Activated gamma-delta T cell treated with Interleukin-2 at 50 U/mL for 16 hours (primary cell): ENCODE results near the gene RPL14.
"Not testable (repeated sequence)": the region's sequence is repeated elsewhere in the genome, so short reads cannot be mapped to it uniquely, and the experiment has no call there.

ENCODE experiments used
- DNase-seq: peaks from one replicate; pipeline ENCODE4 v3.0.0-alpha.2; 2020

RPL14 gene

DNA sequence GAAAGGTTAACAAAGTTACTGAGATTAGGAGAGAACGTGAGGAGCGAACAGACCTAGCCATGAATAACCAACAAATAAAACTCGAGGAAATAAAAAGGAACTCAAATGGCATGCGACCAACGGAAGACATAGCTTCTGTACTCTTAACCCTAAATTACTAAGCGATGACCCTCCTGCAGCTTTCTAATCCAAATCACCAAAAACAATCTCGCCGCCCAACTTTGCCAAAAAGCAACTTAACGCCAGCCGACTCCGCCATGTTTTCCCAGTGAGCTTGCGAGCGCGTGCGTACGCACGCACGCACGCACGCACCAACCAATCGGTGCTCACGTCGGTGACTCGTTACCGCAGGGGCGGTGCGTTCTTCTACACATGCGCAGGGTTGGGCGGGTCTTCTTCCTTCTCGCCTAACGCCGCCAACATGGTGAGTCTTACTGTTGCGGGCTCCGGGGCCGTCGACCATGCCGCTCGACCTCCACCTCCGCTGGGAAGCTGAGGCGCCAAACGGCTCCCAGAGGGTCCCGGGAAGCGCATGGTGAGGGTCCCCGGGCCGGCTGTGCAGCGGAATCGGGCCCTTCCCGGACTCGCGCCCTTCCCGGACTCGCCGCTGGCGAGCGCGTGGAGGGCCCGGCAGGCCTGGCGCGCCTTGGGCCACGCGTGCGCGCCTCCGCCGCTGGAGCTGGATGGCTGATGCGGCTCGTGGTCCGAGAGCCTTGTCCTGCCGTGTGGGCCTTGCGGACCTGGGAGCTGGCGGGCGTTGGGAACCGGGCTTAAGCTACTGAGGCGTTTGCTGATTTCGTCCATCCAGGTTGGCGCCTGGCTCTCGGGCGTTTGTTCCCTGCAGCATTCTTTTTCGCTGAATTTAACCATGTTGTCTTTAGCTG, at the start of gene RPL14:
Gene RPL14 (plus strand): TSS at position 400 of the 884 bp plus-strand sequence. CDS start 133 bp downstream, at position 533.
- DNase-seq, result peak; percentile 95

DNA sequence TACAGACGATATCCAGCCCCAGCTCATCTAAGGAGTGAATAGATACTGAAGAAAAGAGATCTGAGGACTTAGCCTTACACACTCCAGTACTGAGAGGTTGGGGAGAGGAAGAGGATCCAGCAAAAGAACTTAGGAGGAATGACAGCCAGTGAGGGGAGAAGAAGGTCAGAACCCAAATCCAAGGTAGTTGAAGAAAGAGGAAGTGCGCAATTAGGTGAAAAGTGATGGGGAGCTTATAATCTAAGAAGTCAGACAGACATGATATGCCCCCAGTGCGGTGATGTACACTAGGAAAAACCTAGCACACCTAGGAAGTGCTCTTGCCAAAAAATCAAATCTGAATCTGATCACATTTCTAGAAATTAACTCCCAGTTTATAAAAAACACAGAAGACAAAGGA, 49.5 kb upstream of the RPL14 start:
- DNase-seq, result no peak

DNA sequence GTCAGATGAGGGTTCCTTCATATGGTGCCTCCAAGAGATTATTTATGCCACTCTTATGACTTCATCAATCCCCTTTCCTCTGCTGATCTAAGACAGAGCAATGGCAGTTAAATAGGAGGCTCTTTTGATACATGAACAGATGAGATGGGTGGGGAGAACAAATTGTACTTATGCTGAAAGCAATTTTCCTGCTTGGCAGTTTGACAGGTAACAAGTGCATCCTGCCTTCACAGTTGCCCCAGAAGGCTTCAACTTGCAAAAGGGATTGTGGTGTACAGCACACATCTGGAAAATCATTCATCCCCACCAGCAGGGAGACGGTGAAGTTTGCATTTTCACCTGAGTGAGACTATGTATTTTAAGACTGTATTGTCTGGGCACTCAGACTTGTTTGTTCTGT, 42.9 kb upstream of the RPL14 start:
- no peak for DNase-seq

DNA sequence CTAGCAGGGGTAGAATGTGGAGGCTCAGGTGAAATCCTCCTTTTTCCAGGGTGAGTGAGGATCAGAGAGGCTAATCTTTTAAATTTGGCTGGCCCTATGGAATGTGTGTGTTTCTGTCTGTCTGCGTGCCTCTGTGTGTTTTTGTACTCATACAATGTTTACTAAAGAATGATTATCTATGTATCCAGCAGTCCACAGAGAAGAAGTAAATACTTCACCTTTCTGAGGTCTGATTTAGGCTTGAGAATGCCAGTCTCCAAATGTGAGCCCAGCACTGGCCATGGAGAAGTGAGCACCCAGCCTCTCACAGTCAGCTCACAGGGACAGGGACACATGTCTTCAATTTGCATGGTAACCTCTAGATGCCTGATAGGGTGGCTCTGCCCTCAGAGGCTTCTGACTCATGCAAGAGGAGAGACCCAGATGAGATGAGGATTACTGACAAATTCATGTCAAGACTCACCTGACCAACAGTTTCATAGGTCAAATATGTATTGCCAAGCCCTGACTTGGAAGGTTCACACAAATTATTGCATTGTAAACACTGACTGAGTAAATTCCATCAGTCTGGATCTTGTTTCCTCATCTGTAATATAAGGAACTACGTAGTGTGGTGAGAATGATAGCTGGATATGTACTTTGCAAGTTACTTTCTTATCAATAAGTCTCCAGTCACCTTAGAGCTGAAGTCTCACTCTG, 39.1 kb upstream of the RPL14 start:
- no peak for DNase-seq

DNA sequence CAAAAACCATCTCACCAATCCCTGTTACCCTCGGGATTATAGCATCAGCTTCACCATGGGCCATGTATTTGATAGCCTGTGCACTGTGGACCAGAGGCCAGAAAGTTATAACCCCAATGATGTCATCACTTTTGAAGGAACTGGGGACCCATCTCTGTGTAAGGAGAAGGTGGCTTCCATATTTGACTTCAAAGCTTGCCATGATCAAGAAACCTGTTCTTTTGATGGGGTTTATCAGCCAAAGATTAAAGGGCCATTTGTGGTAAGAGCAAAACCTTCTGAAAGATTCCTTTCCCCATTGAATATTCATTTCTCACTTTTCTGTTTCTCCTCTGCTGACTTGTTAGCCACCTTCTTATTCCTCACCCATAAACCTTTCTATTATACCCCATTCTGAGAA, 34.3 kb upstream of the RPL14 start:
- no peak for DNase-seq

DNA sequence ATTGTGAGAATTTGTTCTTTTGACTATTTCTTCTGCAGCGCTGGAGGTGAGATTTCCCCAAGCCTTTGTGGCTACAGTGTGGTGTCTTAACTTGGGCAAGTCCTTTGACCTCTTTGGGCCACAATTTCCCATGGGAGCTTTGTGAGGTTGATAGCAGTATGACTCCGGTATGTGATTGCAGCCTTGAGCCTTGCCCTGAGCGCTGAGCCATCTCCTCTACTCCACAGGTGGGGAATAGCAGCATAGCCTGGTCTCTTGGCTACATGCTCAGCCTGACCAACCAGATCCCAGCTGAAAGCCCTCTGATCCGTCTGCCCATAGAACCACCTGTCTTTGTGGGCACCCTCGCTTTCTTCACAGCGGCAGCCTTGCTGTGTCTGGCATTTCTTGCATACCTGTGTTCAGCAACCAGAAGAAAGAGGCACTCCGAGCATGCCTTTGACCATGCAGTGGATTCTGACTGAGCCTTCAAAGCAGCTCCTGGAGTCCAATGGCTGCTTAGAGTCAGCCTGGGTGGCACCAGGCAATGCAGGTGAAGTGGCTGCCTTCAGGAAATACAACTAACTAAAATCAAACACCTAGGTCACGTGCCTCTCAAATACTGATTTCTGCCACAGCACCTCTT, 30.0 kb upstream of the RPL14 start:
- DNase-seq, result no peak

DNA sequence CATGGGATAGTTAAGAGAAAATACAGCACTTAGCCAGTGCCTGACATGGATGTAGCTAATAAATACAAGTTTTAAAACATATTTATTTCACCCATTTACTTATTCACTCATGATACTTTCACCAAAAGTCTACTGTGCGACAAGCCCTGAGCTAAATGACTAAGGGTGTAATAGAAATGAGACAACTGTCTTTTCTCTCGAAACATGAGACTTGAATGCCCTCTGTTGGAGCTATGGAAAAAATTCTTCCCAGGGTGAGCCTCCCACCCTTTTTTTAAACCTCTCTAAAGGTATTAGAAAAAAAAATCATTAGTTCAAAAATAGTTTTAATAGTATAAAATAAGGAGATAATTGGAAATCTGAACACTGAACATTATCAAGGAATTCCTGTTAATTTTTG, 24.3 kb upstream of the RPL14 start:
- no peak for DNase-seq

DNA sequence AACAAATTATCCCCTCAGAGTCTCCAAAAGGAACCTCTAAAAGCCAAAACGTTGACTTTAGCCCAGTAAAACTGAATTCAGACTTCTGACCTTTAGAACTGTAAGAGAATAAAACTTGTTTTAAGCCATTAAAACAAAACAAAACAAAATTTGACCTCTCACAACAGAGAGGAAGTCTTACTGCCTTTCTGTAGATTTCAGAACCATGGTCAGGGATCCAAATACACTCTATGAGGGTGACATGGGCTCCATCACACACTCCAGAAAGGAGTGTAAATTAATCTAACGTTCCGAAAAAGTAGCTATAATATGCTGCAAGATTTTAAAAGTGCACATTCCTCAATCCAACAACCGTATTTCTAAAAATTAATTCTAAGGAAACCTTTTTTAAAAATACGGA, 19.2 kb upstream of the RPL14 start:
- DNase-seq, result no peak

DNA sequence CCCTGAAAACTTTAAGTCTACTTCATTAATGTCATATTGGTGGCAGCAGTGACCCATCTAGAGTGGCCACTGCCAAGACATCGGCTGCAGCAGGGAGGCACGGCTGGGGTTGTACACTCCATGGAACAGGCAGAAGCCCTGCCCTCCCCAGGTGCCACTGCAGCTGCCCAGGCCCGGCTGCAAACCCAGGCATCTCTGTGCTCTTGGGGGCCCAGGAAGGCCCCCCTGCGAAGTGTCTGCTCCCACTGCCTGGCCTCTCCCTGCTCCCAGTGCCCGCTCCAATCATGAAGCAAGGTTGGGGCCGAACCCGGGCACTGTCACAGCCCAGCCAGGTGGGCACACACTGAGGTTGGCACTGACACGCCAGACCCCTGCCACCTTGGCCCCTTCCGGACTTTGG, 12.1 kb upstream of the RPL14 start:
- DNase-seq, result no peak

DNA sequence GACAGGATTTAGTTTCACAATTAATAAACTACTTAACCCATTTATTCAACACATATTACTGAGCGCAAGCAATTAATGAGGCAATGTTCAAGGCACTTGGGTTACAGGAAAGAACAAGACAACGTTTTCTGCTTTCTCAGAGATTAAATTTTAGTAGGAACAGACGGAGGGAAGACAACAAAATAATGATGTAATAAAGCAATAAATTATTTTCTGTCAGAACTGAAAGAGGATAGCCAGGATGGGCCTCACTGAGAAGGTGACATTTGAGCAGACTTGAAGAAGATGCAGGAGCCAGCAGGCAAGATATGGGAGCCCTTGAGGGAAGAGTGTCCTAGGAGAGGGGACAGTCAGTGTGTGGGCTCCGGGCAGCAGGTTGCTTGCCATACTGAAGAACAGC, 11.3 kb upstream of the RPL14 start:
- DNase-seq, result no peak

DNA sequence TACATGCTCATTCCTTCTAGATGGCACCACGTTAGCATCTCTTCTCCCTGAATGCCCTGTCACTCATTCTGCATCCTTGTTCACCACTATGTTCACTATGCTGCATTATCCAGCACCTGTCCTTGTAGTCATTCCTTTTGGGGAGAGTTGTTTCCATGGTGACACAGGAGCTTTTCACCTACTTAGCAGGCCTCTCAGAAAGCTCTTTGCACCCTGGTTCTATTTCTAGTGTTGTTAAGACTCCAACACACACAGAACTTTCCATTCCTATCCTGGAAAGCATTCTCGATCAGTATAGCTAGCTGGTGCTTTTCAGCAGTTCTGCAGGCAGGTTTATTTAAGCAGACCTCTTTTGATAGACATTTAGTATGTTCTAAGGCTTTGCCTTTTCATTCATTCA, 6.7 kb upstream of the RPL14 start:
- no peak for DNase-seq

DNA sequence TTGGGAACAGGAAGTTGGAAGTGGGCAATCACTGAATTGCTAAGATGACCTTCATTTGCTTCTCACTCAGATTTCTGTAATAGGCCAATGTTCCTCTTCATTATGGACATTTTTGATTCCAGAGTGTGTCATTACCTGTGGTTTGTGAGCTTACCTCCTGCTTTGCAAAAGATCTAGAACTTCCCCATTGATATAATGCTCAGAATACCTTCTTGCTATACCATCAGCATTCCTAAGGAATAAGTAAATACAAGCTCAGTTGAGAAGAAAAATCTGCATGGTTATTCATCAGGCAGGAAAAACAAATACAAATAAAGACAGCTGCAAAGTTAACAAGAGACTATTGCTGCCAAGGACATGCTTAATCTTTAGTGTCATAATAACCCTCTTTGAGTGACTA, 5.6 kb upstream of the RPL14 start:
- DNase-seq, result no peak

DNA sequence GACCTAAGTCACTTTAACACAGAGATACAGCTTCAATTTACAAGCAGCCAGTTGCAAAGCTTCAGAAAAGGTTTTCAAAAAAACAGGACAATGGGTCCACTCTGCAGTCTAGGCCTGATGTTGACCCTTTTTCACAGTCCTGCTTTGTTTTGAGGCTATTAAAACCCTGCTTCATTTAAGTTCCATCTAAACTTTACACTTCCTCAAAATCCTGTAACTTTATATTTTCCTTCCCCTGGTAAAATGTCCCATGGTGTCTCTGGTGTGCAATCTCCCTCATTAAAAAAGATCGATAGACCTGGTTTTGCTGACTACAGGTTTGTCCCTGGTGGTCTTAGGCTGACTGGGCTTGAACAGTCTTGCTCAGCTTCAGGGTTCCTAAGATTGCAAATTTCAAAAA, 5.1 kb upstream of the RPL14 start:
- DNase-seq, result no peak

DNA sequence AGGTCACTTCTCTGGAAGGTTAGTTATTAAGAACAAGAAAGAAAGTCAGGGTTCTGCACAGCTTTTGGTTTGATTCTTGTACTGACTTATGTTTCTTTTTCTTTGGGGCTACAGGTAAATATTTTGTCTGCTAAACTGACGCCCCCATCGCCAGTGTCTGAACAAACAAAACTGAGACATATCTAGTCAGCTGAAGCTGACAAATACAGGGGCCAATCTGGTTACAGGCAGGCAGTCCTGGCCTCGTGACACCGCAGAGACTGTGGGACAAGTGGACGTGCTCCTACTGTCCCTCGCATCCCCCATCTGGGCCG, 4.6 kb upstream of the RPL14 start:
- no peak for DNase-seq

DNA sequence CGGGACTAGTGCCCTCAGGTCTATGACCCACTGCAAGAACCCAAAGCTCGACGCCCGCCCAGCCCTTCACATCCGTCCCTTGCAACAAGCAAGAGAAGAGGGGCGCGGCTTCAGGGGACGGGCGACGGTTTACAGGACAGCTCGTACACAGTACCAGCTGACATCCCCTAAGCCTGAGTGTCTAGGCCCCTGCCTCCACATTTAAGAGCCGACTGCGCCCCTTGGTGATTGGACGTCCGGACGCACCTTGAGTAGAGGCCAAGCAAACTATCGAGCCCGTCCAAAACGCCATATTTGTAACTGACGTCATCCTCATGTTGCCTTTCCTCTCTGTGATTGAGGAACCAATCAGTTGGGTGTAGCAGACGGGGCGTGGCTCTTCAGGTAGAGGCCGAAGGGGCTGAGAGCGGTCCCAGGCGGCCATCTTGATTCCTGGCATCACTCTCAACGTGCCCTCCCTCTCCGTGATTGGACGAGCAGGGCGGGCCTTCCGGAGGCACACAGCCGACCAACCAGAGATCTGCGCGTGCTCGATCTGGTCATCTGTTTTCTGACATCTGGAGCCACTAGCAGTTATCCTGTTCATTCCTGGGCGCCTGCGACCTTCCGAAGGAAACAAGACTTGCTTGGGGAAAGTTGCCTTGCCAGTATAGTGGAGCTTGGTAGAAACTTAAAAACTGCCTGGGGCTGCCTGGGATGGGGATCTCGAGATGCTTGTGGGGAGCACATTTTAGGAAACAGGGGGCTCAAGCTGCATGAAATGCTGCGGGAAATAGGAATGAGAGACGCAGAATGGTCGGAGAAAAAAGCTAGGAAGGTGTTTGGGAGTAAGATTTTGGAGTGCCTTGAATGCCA, 4.0 kb upstream of the RPL14 start:
- peak; percentile 96 for DNase-seq

DNA sequence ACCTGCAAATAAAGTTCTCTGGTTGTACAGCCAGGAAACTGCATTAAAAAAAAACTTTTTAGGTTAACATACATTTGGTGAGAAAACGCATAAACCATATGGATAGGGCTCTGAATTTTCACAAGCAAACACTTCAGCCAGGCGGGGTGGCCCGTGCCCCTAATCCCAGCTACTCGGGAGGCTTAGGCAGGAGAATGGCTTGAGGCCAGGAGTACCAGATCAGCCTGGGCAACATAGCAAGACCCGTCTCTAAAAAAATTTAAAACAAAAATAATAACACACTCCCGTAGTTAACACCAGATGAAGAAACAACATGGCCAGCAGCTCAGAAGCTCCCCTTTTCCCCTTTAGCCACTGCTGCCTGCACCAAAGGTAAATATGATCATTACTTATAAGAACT, 3.2 kb upstream of the RPL14 start:
- no peak for DNase-seq

DNA sequence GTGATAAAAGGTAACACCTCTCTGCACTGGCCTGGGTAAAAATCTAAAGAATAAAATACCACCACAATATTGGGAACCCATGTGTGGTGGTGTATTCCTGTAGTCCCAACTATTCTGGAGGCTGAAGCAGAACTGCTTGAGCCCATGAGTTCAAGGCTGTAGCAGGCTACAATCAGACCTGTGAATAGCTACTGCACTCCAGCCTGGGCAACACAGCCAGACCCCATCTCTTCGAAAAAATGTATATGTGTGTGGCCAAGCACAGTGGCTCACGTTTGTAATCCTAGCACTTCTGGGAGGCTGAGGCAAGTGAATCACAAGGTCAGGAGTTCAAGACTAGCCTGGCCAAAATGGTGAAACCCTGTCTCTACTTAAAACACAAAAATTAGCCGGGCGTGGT, 1.8 kb upstream of the RPL14 start:
- DNase-seq, result no peak

DNA sequence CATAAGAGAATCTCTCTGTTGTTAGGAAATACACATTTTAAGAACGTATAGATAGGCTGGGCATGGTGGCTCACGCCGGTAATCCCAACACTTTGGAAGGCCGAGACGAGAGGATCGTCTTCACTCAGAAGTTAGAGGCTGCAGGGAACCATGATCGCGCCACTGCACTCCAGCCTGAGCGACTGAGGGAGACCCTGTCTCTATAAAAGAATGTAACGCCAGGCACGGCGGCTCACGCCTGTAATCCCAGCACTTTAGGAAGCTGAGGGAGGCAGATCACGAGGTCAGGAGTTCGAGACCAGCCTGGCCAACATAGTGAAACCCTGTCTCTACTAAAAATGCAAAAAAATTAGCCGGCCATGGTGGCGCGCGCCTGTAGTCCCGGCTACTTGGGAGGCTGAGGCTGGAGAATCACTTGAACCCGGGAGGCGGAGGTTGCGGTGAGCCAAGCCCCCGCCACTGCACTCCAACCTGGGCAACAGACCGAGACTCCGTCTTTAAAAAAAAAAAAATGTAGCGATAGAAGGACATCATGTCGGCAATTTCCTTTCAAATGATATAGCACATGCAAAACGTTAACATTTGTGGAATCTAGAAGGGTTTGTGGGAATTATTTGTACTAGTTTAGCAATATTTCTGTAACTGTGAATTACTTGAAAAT, 730 bp upstream of the RPL14 start:
- no peak for DNase-seq

DNA sequence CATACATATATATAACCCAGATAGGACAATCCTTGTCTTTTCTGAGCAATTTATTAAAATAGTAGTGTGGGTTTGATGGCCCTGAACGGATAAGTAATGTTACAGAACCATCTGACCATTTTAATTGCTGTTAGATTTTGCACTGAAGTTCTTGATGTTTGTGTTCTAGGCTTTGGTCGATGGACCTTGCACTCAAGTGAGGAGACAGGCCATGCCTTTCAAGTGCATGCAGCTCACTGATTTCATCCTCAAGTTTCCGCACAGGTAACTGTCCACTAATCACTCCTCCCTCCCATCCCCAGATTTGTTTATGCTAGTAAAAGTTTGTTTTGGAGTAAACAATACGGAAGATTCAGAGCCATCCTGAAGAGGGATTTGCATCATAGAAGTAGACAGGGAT, 1.3 kb downstream of the RPL14 start:
- DNase-seq, result no peak

DNA sequence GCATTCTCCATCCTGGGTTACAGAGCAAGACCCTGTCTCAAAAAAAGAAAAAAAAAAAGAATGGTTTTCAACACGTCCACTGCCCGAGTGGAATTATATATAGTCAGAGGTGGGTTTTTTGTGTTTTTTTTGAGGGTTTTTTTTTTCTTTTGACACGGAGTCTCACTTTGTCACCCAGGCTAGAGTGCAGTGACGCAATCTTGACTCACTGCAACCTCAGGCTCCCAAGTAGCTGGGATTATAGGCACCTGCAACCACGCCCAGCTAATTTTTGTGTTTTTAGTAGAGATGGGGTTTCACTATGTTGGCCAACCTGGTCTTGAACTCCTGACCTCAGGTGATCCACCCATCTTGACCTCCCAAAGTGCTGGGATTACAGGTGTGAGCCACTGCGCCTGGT, 3.3 kb downstream of the RPL14 start:
- DNase-seq, result not testable (repeated sequence)

DNA sequence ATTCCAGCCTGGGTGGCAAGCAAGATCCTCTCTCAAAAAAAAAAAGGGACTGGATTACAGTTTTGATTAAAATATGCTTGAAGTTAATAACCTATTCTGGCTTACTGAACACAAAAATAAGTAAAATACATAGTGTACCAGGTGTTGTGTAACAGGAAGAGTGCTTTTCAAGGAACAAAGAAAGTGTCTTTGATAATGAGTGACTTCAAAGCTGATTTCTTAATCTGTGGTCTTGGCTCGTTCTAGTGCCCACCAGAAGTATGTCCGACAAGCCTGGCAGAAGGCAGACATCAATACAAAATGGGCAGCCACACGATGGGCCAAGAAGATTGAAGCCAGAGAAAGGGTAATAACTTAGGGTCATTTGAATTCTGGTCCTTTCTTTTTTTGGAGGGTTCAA, 4.0 kb downstream of the RPL14 start:
- no peak for DNase-seq

DNA sequence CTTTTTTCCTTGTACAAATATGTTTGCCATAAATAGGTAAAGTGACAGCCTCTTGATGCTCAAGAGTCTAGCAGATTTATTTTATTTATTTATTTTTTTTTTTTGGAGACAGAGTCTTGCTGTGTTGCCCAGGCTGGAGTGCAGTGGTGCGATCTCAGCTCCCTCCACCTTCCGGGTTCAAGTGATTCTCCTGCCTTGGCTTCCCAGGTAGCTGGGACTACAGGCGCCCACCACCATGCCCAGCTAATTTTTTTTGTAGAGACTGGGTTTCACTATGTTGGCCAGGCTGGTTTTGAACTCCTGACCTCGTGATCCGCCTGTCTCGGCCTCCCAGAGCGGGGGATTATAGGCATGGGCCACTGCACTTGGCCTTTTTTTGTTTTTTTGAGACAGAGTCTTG, 5.7 kb downstream of the RPL14 start:
- not testable (repeated sequence) for DNase-seq

DNA sequence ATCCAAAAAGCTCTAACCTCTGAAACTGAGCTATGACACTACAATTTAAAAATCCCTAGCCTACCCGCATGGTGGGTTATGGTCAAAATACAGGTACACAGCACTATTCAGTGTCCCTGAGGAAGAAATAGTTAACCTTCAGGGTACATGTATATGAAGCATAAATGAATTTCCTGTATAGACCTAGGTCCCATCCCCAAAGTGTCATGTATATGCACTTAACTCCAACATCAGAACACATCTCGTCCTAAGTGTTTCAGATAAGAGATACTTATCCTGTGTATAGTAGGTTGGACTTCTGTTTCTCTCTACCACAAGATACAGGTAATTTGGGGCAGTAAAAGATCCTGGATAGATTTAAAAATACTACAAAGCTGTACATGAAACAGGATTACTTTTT, 6.4 kb downstream of the RPL14 start:
- no peak for DNase-seq
